H1 (cell line): ENCODE data around the gene LCNL1. TPM values are rescaled to one million over a fixed set of nuclear protein-coding genes. Genes with fewer than 3 reads are reported as not detected.
A peak's percentile ranks its signal among the peaks of the same experiment; 100 is the strongest.

Experiments used
- CTCF ChIA-PET: fragments of 300-600 bp; sonication (Branson Sonifier 250); formaldehyde crosslinking; loops from one replicate; lab custom pipeline; 2021; ENCODE audit not compliant: partially characterized antibody; lab: Charles Lee
- POLR2A ChIA-PET: fragments of 300-600 bp; sonication (Branson Sonifier 250); formaldehyde crosslinking; loops from one replicate; lab custom pipeline; 2021; ENCODE audit warnings: inconsistent platforms; ENCODE audit not compliant: partially characterized antibody; lab: Charles Lee
- DNase-seq, 2 experiments: peaks; one replicate each; pipeline versions ENCODE4 v3.0.0 to v3.0.0-alpha.2; 2010 to 2022; ENCODE audit warnings: low spot score in 2 of 2, low read depth in 1 of 2, mixed read lengths in 1 of 2
- FAIRE-seq: peaks from 2 replicates; lab custom pipeline; 2011; peaks lifted over from hg19 to GRCh38; lab: Jason Lieb, UNC
- H2AFZ ChIP-seq: 2 replicates; pipeline ENCODE4 v1.8.1; 2012; ENCODE audit warnings: low read length, inconsistent platforms
- H2AK5ac ChIP-seq: 2 replicates; pipeline ENCODE4 v1.6.1; 2013; ENCODE audit warnings: low read depth, low read length
- H2BK120ac ChIP-seq: replicated peaks from 2 replicates; pipeline ENCODE3; 2013; ENCODE audit warnings: low read depth, low read length, inconsistent platforms
- H2BK12ac ChIP-seq: 2 replicates; pipeline ENCODE4 v1.6.1; 2013; ENCODE audit warnings: low read depth, low read length
- H2BK15ac ChIP-seq: 2 replicates; pipeline ENCODE4 v1.6.1; 2013; ENCODE audit warnings: low read length
- H2BK20ac ChIP-seq: 2 replicates; pipeline ENCODE4 v1.6.1; 2013; ENCODE audit warnings: low read length
- H2BK5ac ChIP-seq: 2 replicates; pipeline ENCODE4 v1.6.1; 2013; ENCODE audit warnings: low read depth, low read length
- H3K14ac ChIP-seq: 2 replicates; pipeline ENCODE4 v1.6.1; 2013; ENCODE audit warnings: inconsistent platforms; ENCODE audit not compliant: insufficient read length
- H3K18ac ChIP-seq: 2 replicates; pipeline ENCODE4 v1.6.1; 2013; ENCODE audit warnings: low read length; ENCODE audit errors: extremely low read depth
- H3K23ac ChIP-seq: 2 replicates; pipeline ENCODE4 v1.6.1; 2013; ENCODE audit warnings: inconsistent platforms; ENCODE audit not compliant: insufficient read length
- H3K23me2 ChIP-seq: 2 replicates; pipeline ENCODE4 v1.6.1; 2013; ENCODE audit warnings: low read depth, low read length
- H3K27ac ChIP-seq: 2 replicates; pipeline ENCODE4 v1.6.1; 2011; ENCODE audit warnings: low read depth, low read length, inconsistent platforms
- H3K27me3 ChIP-seq, 4 experiments: replicated peaks in 1 of 4; 1 replicate in 1 of 4; 2 replicates in 3 of 4; pipeline versions ENCODE4 v1.6.1 to v1.8.1; 2011 to 2013; ENCODE audit warnings: low read length in 3 of 4, mild to moderate bottlenecking in 3 of 4, inconsistent platforms in 2 of 4, mixed read lengths in 2 of 4, moderate library complexity in 1 of 4; ENCODE audit not compliant: control insufficient read depth in 3 of 4, insufficient read depth in 3 of 4; ENCODE audit errors: extremely low read depth in 1 of 4
- H3K36me3 ChIP-seq, 4 experiments: 2 replicates each; pipeline versions ENCODE4 v1.6.1 to v1.8.1; 2011 to 2013; ENCODE audit warnings: mild to moderate bottlenecking in 4 of 4, low read length in 3 of 4, moderate library complexity in 2 of 4, control low read depth in 1 of 4, inconsistent platforms in 1 of 4; ENCODE audit not compliant: insufficient read depth in 4 of 4, control insufficient read depth in 2 of 4
- H3K4ac ChIP-seq: replicated peaks from 2 replicates; pipeline ENCODE3; 2013; ENCODE audit warnings: low read length, low read depth, mixed read lengths, inconsistent platforms; ENCODE audit not compliant: insufficient read length
- H3K4me1 ChIP-seq, 4 experiments: replicated peaks in 1 of 4; 1 replicate in 1 of 4; 2 replicates in 3 of 4; pipeline versions ENCODE4 v1.6.1 to v1.8.1; 2011 to 2013; ENCODE audit warnings: low read length in 3 of 4, inconsistent platforms in 2 of 4, mixed read lengths in 1 of 4; ENCODE audit not compliant: insufficient read depth in 4 of 4, control insufficient read depth in 3 of 4
- H3K4me2 ChIP-seq, 2 experiments: 2 replicates each; pipeline versions ENCODE4 v1.6.1 to v1.8.1; 2011 to 2013; ENCODE audit warnings: low read depth in 2 of 2, low read length in 2 of 2, control low read depth in 1 of 2, inconsistent platforms in 1 of 2, mild to moderate bottlenecking in 1 of 2; ENCODE audit not compliant: insufficient read depth in 1 of 2
- H3K4me3 ChIP-seq, 4 experiments: fragments of 200-600, 300-600 bp in 1 of 4; sonication (generic), shearing (Covaris generic), sonication (Bioruptor Twin) in 1 of 4; 2 replicates each; pipeline versions ENCODE4 v1.5.1 to v1.8.1; 2011 to 2016; ENCODE audit warnings: low read length in 4 of 4, low read depth in 3 of 4, control low read depth in 2 of 4, inconsistent platforms in 2 of 4, mild to moderate bottlenecking in 2 of 4, mixed read lengths in 1 of 4, moderate library complexity in 1 of 4; ENCODE audit not compliant: insufficient read depth in 2 of 4; ENCODE audit errors: extremely low read depth in 1 of 4
- H3K56ac ChIP-seq: replicated peaks from 2 replicates; pipeline ENCODE3; 2013; ENCODE audit warnings: low read depth, mild to moderate bottlenecking, mixed read lengths, low read length, inconsistent platforms; ENCODE audit not compliant: insufficient read length
- H3K79me1 ChIP-seq: 2 replicates; pipeline ENCODE4 v1.6.1; 2013; ENCODE audit warnings: low read depth, low read length, control low read depth
- H3K79me2 ChIP-seq, 2 experiments: 2 replicates each; pipeline versions ENCODE4 v1.6.1 to v1.8.1; 2012 to 2013; ENCODE audit warnings: low read length in 2 of 2, mild to moderate bottlenecking in 2 of 2, inconsistent platforms in 1 of 2; ENCODE audit not compliant: insufficient read depth in 2 of 2, control insufficient read depth in 1 of 2
- H3K9ac ChIP-seq, 4 experiments: replicated peaks in 1 of 4; 1 replicate in 1 of 4; 2 replicates in 3 of 4; pipeline versions ENCODE4 v1.6.1 to v1.8.1; 2011 to 2013; ENCODE audit warnings: low read depth in 3 of 4, low read length in 3 of 4, control low read depth in 2 of 4, mild to moderate bottlenecking in 2 of 4, moderate library complexity in 2 of 4, inconsistent platforms in 1 of 4; ENCODE audit errors: extremely low read depth in 1 of 4
- H3K9me3 ChIP-seq, 2 experiments: 2 replicates each; pipeline versions ENCODE4 v1.6.1 to v1.8.1; 2012 to 2013; ENCODE audit warnings: mild to moderate bottlenecking in 2 of 2, moderate library complexity in 2 of 2, control low read depth in 1 of 2, inconsistent platforms in 1 of 2, low read depth in 1 of 2, low read length in 1 of 2, mixed read lengths in 1 of 2; ENCODE audit not compliant: insufficient read depth in 2 of 2
- H4K20me1 ChIP-seq, 2 experiments: replicated peaks in 1 of 2; 2 replicates each; pipeline versions ENCODE3 to v1.8.1; 2011 to 2013; ENCODE audit warnings: inconsistent platforms in 2 of 2, low read length in 2 of 2, mild to moderate bottlenecking in 1 of 2; ENCODE audit not compliant: insufficient read depth in 2 of 2, control insufficient read depth in 1 of 2
- H4K5ac ChIP-seq: 2 replicates; pipeline ENCODE4 v1.6.1; 2013; ENCODE audit warnings: low read length, low read depth, mixed read lengths, inconsistent platforms; ENCODE audit not compliant: insufficient read length
- H4K8ac ChIP-seq: 2 replicates; pipeline ENCODE4 v1.8.0; 2013; ENCODE audit warnings: mild to moderate bottlenecking, moderate library complexity, low read length, inconsistent platforms; ENCODE audit not compliant: insufficient read depth; ENCODE audit errors: extremely low read depth
- H4K91ac ChIP-seq: replicated peaks from 2 replicates; pipeline ENCODE3; 2013; ENCODE audit warnings: low read length, mixed read lengths, inconsistent platforms; ENCODE audit not compliant: insufficient read length
- BACH1 ChIP-seq: IDR thresholded peaks from 2 replicates; pipeline ENCODE4 v1.6.1; 2012; ENCODE audit warnings: low read length, improper control_type of control experiment
- BCL11A ChIP-seq, 2 experiments: IDR thresholded peaks; one replicate each; pipeline ENCODE4 v1.6.1; 2011; ENCODE audit warnings: low read depth in 2 of 2, low read length in 2 of 2, mild to moderate bottlenecking in 2 of 2
- FOSL1 ChIP-seq: IDR thresholded peaks from 2 replicates; pipeline ENCODE4 v1.6.1; 2011; ENCODE audit warnings: mild to moderate bottlenecking, low read depth, low read length, moderate library complexity; ENCODE audit not compliant: insufficient read depth
- GABPA ChIP-seq: IDR thresholded peaks from 2 replicates; pipeline ENCODE4 v1.6.1; 2011; ENCODE audit warnings: mild to moderate bottlenecking, low read length, moderate library complexity, borderline replicate concordance; ENCODE audit not compliant: insufficient read depth
- HDAC2 ChIP-seq, 2 experiments: fragments of 300-600 bp in 1 of 2; sonication (generic) in 1 of 2; IDR thresholded peaks; 2 replicates each; pipeline ENCODE4 v1.6.1; 2011 to 2012; ENCODE audit warnings: low read depth in 2 of 2, low read length in 2 of 2, mild to moderate bottlenecking in 2 of 2, moderate library complexity in 2 of 2, borderline replicate concordance in 1 of 2, inconsistent platforms in 1 of 2
- NRF1 ChIP-seq: IDR thresholded peaks from 2 replicates; pipeline ENCODE4 v1.6.1; 2011; ENCODE audit warnings: mild to moderate bottlenecking, low read depth, low read length, improper control_type of control experiment
- RBBP5 ChIP-seq: IDR thresholded peaks from 2 replicates; pipeline ENCODE4 v1.7.1; 2012; ENCODE audit warnings: low read depth, mild to moderate bottlenecking, inconsistent platforms, low read length, moderate library complexity, borderline replicate concordance
- SP1 ChIP-seq: IDR thresholded peaks from 2 replicates; pipeline ENCODE4 v1.6.1; 2011; ENCODE audit warnings: low read depth, low read length
- TEAD4 ChIP-seq: IDR thresholded peaks from 2 replicates; pipeline ENCODE4 v1.6.1; 2012; ENCODE audit warnings: low read depth, low read length, inconsistent platforms, mixed read lengths
- WGBS, 2 experiments: shearing (Covaris generic) in 1 of 2; methylation state at CpG; one replicate each; pipeline versions ENCODE4 v1.1.6 to v1.1.7; 2013 to 2015; ENCODE audit warnings: low lambda C conversion rate in 2 of 2, mixed read lengths in 2 of 2, inconsistent platforms in 1 of 2, low coverage in 1 of 2, missing lambda C conversion rate in 1 of 2; ENCODE audit not compliant: insufficient replicate concordance in 2 of 2, insufficient coverage in 1 of 2, insufficient read length in 1 of 2; ENCODE audit errors: extremely low coverage in 1 of 2, missing lambda C conversion rate in 1 of 2; 5-methylcytosine and 5-hydroxymethylcytosine counted together
- polyA plus RNA-seq, 7 experiments: library from polyadenylated mRNA; depleted of rRNA in 3 of 7; stranded (reverse) in 5 of 7; unstranded in 2 of 7; fragments of >200 nt in 5 of 7; fragments of 200-250 nt in 2 of 7; gene quantifications; 1 replicate in 5 of 7; 2 replicates in 1 of 7; 4 replicates in 1 of 7; pipeline versions ENCODE4 v1.2.1 to v1.2.3, GENCODE V29; 2011 to 2013; ENCODE audit warnings: missing spikeins in 2 of 7, mixed read lengths in 2 of 7
- total RNA-seq: library from RNA; stranded (reverse); fragmentation: NEBNext Ultra II Directional; extraction: Animal tissue kit (Norgen Biotek cat#: 25700); gene quantifications from 2 replicates; pipeline ENCODE4 v1.2.1, GENCODE V29; 2021

The LCNL1 gene
- total and polyA plus RNA-seq, 2 of the 8 experiments (the other 6 are each of a cell fraction or from before 2014, with no cell fraction given), result 0.11 TPM; not detected in 1

- no peak overlapping the region for H3K56ac ChIP-seq
- no peak overlapping the region for H3K27ac ChIP-seq
- H3K18ac ChIP-seq, result no peak overlapping the region
- H3K4ac ChIP-seq, result no peak overlapping the region
- TF ChIP-seq HDAC2 (IDR thresholded peaks at IDR 0.05; ENCODE audit: borderline replicate concordance in 1 of 2, low read depth in 2 of 2, low read length in 2 of 2) (no peak), RBBP5 (no peak), BCL11A (IDR thresholded peaks at IDR 0.05; ENCODE audit: low read depth in 2 of 2, low read length in 2 of 2) (no peak), SP1 (no peak), GABPA (no peak), TEAD4 (no peak), NRF1 (no peak), BACH1 (no peak), FOSL1 (no peak)
- TF ChIP-seq, all 59 proteins: peak for 0
- Histone ChIP-seq H4K5ac (no peak overlapping the region), H2AFZ (no peak overlapping the region), H2BK20ac (no peak overlapping the region), H2AK5ac (0 out of 2 replicates have a peak overlapping the region, but pooled peaks have one; percentile 53), H3K4me3 (no peak overlapping the region), H2BK120ac (no peak overlapping the region), H4K8ac (no peak overlapping the region), H3K4me1 (peaks cover 0 to 6% (median 4%) of the 10 kb centered on the region in 4 experiments; a peak in 4 of 7 replicates), H4K20me1 (peaks cover 0 to 1% of the 10 kb centered on the region in 2 experiments), H3K36me3 (no peaks in the 10 kb centered on the region), H2BK5ac (no peak overlapping the region), H3K4me2 (no peak overlapping the region), H3K9ac (no peak overlapping the region), H3K79me1 (no peaks in the 10 kb centered on the region), H3K27me3 (peaks cover 13 to 38% (median 35%) of the 10 kb centered on the region in 4 experiments), H3K79me2 (no peaks in the 10 kb centered on the region), H3K14ac (no peak overlapping the region), H2BK15ac (no peak overlapping the region), H2BK12ac (no peak overlapping the region), H3K23ac (no peak overlapping the region), H4K91ac (no peak overlapping the region), H3K9me3 (no peaks in the 10 kb centered on the region), H3K23me2 (peaks cover 13% of the 10 kb centered on the region; the same call in 1 of the 2 replicates)
- FAIRE-seq (no peak), DNase-seq (no peak)
- ChIA-PET POLR2A (no interaction called here), CTCF (no interaction called here)
- WGBS, 2 experiments, result 95% methylated on average over 9 of the region's 9 CpGs; no CpG with 5 or more reads in 1 of the 2 experiments
Observed at GRCh38 chr9:136983167-136983566, 374 bp downstream of the LCNL1 start.
